G401 (cell line): ENCODE data around the gene SMURF2. TPM values are rescaled to one million over a fixed set of nuclear protein-coding genes. Genes with fewer than 3 reads are reported as not detected.
"Not testable (repeated sequence)": the region's sequence is repeated elsewhere in the genome, so short reads cannot be mapped to it uniquely, and the experiment has no call there.

Experiments used
- DNase-seq: peaks from one replicate; pipeline ENCODE4 v3.0.0-alpha.2; 2015; ENCODE audit warnings: low spot score
- in situ Hi-C: cut with HindIII; loops from 2 replicates; pipeline ENCODE4 v1.10.0; 2016; ENCODE audit warnings: low sequenced_read_pairs, mixed read lengths
- total RNA-seq: library from RNA; depleted of rRNA; stranded (reverse); fragments of >200 nt; shearing (Covaris generic); gene quantifications from 2 replicates; pipeline ENCODE4 v1.2.3, GENCODE V29; 2014

The SMURF2 gene
- total RNA-seq, 1 experiment from 2014 or later = 44.1 TPM

GRCh38 chr17:64638552-64639203 is 23.4 kb downstream of the SMURF2 start:
- DNase-seq = no peak
- in situ Hi-C loops = no loop called here

- no peak for DNase-seq
- in situ Hi-C loops = no loop called here
Observed at GRCh38 chr17:64635647-64636305, 26.3 kb downstream of the SMURF2 start.

- in situ Hi-C loops = no loop called here
- no peak for DNase-seq
Observed at GRCh38 chr17:64634218-64634617, 27.9 kb downstream of the SMURF2 start.

GRCh38 chr17:64632606-64633005 is 29.5 kb downstream of the SMURF2 start:
- in situ Hi-C loops = no loop called here
- DNase-seq = no peak

GRCh38 chr17:64632194-64632593 is 29.9 kb downstream of the SMURF2 start:
- DNase-seq = no peak
- in situ Hi-C loops = no loop called here

- no peak for DNase-seq
- in situ Hi-C loops = no loop called here
Observed at GRCh38 chr17:64630309-64631223, 31.5 kb downstream of the SMURF2 start.

- in situ Hi-C loops = no loop called here
- no peak for DNase-seq
Observed at GRCh38 chr17:64628641-64629040, 33.5 kb downstream of the SMURF2 start.

- in situ Hi-C loops = no loop called here
- DNase-seq = no peak
Observed at GRCh38 chr17:64627797-64628196, 34.3 kb downstream of the SMURF2 start.

- in situ Hi-C loops = no loop called here
- no peak for DNase-seq
Observed at GRCh38 chr17:64626827-64627226, 35.3 kb downstream of the SMURF2 start.

GRCh38 chr17:64625541-64625940 is 36.6 kb downstream of the SMURF2 start:
- DNase-seq = no peak
- in situ Hi-C loops = no loop called here

- in situ Hi-C loops = no loop called here
- DNase-seq = no peak
Observed at GRCh38 chr17:64622931-64623654, 39.0 kb downstream of the SMURF2 start.

- no peak for DNase-seq
- in situ Hi-C loops = no loop called here
Observed at GRCh38 chr17:64621772-64622171, 40.3 kb downstream of the SMURF2 start.

GRCh38 chr17:64618848-64619247 is 43.3 kb downstream of the SMURF2 start:
- DNase-seq = no peak
- in situ Hi-C loops = no loop called here

- no peak for DNase-seq
- in situ Hi-C loops = no loop called here
Observed at GRCh38 chr17:64617125-64617780, 44.9 kb downstream of the SMURF2 start.

GRCh38 chr17:64615028-64615677 is 47.0 kb downstream of the SMURF2 start:
- no peak for DNase-seq
- in situ Hi-C loops = no loop called here

GRCh38 chr17:64614266-64615027 is 47.7 kb downstream of the SMURF2 start:
- in situ Hi-C loops = no loop called here
- no peak for DNase-seq

GRCh38 chr17:64611369-64611768 is 50.7 kb downstream of the SMURF2 start:
- peak; percentile 35 for DNase-seq
- in situ Hi-C loops = no loop called here

GRCh38 chr17:64610244-64610643 is 51.9 kb downstream of the SMURF2 start:
- in situ Hi-C loops = not testable (repeated sequence)

More at GRCh38 chr17:64610244-64610643, 51.9 kb downstream of the SMURF2 start:
- not testable (repeated sequence) for DNase-seq
